Transverse colon (tissue), 4 donors: ENCODE measurements around the gene DNAJC6.

Experiments
- CTCF ChIP-seq, 5 experiments: fragments of 200-600 bp in 3 of 5; fragments of 450-650 bp in 2 of 5; sonication (generic) in 3 of 5; IDR thresholded peaks; 1 replicate in 2 of 5; 2 replicates in 3 of 5; pipeline ENCODE4 v1.5.1; 2016 to 2017; ENCODE audit warnings: antibody characterized with exemption in 5 of 5, inconsistent platforms in 3 of 5, mild to moderate bottlenecking in 2 of 5, moderate library complexity in 1 of 5
- EP300 ChIP-seq: sonication (generic); formaldehyde crosslinking; IDR thresholded peaks from one replicate; pipeline ENCODE4 v1.6.1; 2017; ENCODE audit warnings: antibody characterized with exemption, low read depth
- POLR2A ChIP-seq: fragments of 450-650 bp; IDR thresholded peaks from one replicate; pipeline ENCODE4 v1.6.1; 2016; ENCODE audit warnings: antibody characterized with exemption, mild to moderate bottlenecking, moderate library complexity
- POLR2AphosphoS5 ChIP-seq, 3 donors: sonication (generic); formaldehyde crosslinking; IDR thresholded peaks; one replicate each; pipeline ENCODE4 v1.6.1; 2016; ENCODE audit warnings: antibody characterized with exemption in 3 of 3

DNA sequence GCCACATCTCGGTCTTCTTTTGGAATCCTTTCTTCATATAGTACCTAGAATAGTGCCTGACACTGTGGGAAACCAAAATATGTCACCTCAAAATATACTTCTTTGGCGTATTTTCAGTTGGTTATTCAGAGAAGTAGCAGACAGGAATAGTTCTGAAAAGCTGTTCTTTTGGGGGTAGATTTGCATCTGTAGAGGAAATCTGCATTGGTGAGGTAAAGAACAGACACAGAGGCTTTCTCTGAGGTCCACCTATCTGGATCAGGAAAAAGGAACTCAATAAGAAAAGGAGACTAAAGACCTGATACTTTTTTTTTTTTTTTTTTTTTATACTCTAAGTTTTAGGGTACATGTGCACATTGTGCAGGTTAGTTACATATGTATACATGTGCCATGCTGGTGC lies 134.3 kb downstream of the DNAJC6 start:
- TF ChIP-seq EP300 (no peak), CTCF (IDR thresholded peaks at IDR 0.05) (no peak), POLR2A (no peak), POLR2AphosphoS5 (IDR thresholded peaks at IDR 0.05) (no peak)
